ENCODE results near the gene SLX4. TPM values are rescaled to one million over a fixed set of nuclear protein-coding genes. Genes with fewer than 3 reads are reported as not detected.
"Not testable (repeated sequence)": the region's sequence is repeated elsewhere in the genome, so short reads cannot be mapped to it uniquely, and the experiment has no call there.

Gene SLX4
- total RNA-seq = 1 to 10 TPM; 3.1 to 5.6 (median 3.9) TPM

GRCh38 chr16:3611146-3611975 lies at the start of gene SLX4:
TSS of gene SLX4 (minus strand) at chr16:3611606. CDS start at chr16:3608964, 2,642 bp downstream.
- TF ChIP-seq POLR2A (IDR thresholded peaks at IDR 0.05) (peak in 3 of 4 donors; percentile 66 to 92 (median 86)), CTCF (IDR thresholded peaks at IDR 0.05) (peak in 3 of 6 experiments; percentile 9 to 60 (median 21))
- peak; percentile 39 for DNase-seq
- WGBS, 2 donors = 2 to 6% methylated on average over 3 to 11 of the region's 86 CpGs
- Histone ChIP-seq H3K4me1 (peaks cover 0 to 36% (median 17%) of the 10 kb centered on the region in 3 donors), H3K36me3 (peaks cover 0 to 8% (median 0%) of the 10 kb centered on the region in 3 donors), H3K27ac (peak within 1 kb of the TSS; percentile 87 to 92 (median 90)), H3K27me3 (no peaks in the 10 kb centered on the region), H3K9me3 (no peaks in the 10 kb centered on the region), H3K4me3 (peak within 1 kb of the TSS; percentile 79 to 99 (median 98))
- intact Hi-C loops (cut with DNase I) = no loop called here

GRCh38 chr16:3659251-3659650 lies 47.8 kb upstream of the SLX4 start:
- H3K27me3 ChIP-seq = no peaks in the 10 kb centered on the region
- peaks cover 30 to 97% (median 57%) of the 10 kb centered on the region in 3 donors for H3K36me3 ChIP-seq
- no peak for DNase-seq
- WGBS, 2 donors = 64 to 69% methylated on average over 3 of the region's 3 CpGs
- H3K4me1 ChIP-seq = no peaks in the 10 kb centered on the region
- intact Hi-C loops (cut with DNase I) = no loop called here
- H3K9me3 ChIP-seq = no peaks in the 10 kb centered on the region
- no peak overlapping the region for H3K4me3 ChIP-seq
- H3K27ac ChIP-seq = no peak overlapping the region
- TF ChIP-seq POLR2A (IDR thresholded peaks at IDR 0.05) (no peak), CTCF (IDR thresholded peaks at IDR 0.05) (no peak)

DNA sequence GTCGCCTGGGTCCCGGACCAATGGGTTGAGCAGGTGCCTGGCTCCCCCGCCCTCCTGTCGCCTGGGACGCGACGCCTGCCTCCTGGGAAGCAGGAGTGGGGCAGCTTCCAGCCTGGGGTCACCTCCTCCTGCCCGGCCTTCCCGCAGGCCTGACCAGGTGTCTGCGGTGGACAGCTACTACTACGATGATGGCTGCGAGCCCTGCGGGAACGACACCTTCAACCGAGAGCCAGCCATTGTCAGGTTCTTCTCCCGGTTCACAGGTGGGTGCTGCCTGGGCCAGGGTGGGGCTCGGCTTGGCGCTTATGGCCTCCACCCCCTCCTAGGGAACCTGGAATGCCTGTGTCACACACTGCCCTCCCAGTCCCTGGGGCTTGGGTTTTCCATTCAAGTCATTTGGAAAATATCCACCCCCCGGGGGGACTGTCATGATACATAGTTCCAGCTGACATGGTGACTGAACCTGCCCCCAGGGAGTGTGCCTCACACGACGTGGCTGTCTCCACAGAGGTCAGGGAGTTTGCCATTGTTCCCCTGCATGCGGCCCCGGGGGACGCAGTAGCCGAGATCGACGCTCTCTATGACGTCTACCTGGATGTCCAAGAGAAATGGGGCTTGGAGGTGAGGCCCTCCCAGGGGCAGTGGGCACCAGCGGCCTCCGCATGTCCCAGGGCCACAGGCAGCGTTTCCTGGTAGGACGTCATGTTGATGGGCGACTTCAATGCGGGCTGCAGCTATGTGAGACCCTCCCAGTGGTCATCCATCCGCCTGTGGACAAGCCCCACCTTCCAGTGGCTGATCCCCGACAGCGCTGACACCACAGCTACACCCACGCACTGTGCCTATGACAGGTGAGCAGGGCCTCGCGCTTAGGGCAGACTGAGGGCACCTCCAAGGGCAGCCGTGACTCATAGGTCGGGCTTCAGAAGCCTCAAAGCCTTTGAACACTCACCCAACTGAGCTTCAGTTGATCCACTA lies 45.4 kb upstream of the SLX4 start:
- TF ChIP-seq POLR2A (IDR thresholded peaks at IDR 0.05) (no peak), CTCF (IDR thresholded peaks at IDR 0.05) (no peak)
- H3K27ac ChIP-seq = no peak overlapping the region
- no peak overlapping the region for H3K4me3 ChIP-seq
- 81 to 83% methylated on average over 19 to 23 of the region's 42 CpGs for WGBS, 2 donors
- intact Hi-C loops (cut with DNase I) = no loop called here
- no peaks in the 10 kb centered on the region for H3K4me1 ChIP-seq
- DNase-seq = no peak
- peaks cover 15 to 87% (median 32%) of the 10 kb centered on the region in 3 donors for H3K36me3 ChIP-seq
- no peaks in the 10 kb centered on the region for H3K9me3 ChIP-seq
- H3K27me3 ChIP-seq = no peaks in the 10 kb centered on the region

DNA sequence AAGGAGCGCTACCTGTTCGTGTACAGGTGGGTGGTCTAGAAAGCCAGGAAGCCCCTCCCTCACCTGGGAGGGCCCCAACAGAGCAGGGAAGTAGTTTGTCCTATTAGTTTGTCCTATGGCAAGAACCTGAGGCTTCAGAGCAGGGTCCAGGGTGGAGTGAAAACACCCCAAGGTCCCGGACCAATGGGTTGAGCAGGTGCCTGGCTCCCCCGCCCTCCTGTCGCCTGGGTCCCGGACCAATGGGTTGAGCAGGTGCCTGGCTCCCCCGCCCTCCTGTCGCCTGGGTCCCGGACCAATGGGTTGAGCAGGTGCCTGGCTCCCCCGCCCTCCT lies 44.7 kb upstream of the SLX4 start:
- H3K4me1 ChIP-seq; H3K27me3 ChIP-seq; H3K9me3 ChIP-seq; H3K4me3 ChIP-seq; DNase-seq; H3K27ac ChIP-seq; intact Hi-C loops (cut with DNase I): not testable (repeated sequence)
- WGBS, 2 donors = no CpG with 5 or more reads among the region's 10 CpGs
- peaks cover 19 to 87% (median 30%) of the 10 kb centered on the region in 3 donors for H3K36me3 ChIP-seq

GRCh38 chr16:3655396-3656159 lies 44.2 kb upstream of the SLX4 start:
- Histone ChIP-seq H3K9me3 (no peaks in the 10 kb centered on the region), H3K27ac (no peak overlapping the region), H3K27me3 (no peaks in the 10 kb centered on the region), H3K4me1 (no peaks in the 10 kb centered on the region), H3K4me3 (no peak overlapping the region), H3K36me3 (peaks cover 19 to 87% (median 30%) of the 10 kb centered on the region in 3 donors)
- no peak for TF ChIP-seq CTCF (IDR thresholded peaks at IDR 0.05)
- TF ChIP-seq POLR2A (IDR thresholded peaks at IDR 0.05) = no peak
- DNase-seq = no peak
- intact Hi-C loops (cut with DNase I) = no loop called here
- 93 to 100% methylated on average over 3 to 9 of the region's 21 CpGs for WGBS, 2 donors
